HepG2 (cell line): ENCODE measurements around the gene YWHAQ. TPM values are rescaled to one million over a fixed set of nuclear protein-coding genes. Genes with fewer than 3 reads are reported as not detected.

Experiments
- ARHGAP35 ChIP-seq: sonication (generic); formaldehyde crosslinking; IDR thresholded peaks from 2 replicates; pipeline ENCODE4 v1.9.0; 2022; ENCODE audit warnings: mild to moderate bottlenecking, inconsistent platforms, moderate library complexity, missing genetic modification reagents, borderline replicate concordance
- ATM ChIP-seq: fragments of 450-650 bp; IDR thresholded peaks from 2 replicates; pipeline ENCODE4 v1.7.1; 2017; ENCODE audit warnings: mild to moderate bottlenecking, borderline replicate concordance
- CBFB ChIP-seq: sonication (generic); formaldehyde crosslinking; IDR thresholded peaks from 2 replicates; pipeline ENCODE4 v1.4.0; 2020; ENCODE audit warnings: missing genetic modification reagents
- CREB1 ChIP-seq, 2 experiments: fragments of 450-650 bp in 1 of 2; IDR thresholded peaks; 2 replicates each; pipeline ENCODE4 v1.6.1; 2016 to 2017; ENCODE audit warnings: control low read depth in 1 of 2, mild to moderate bottlenecking in 1 of 2, missing compliant biosample characterization in 1 of 2, missing genetic modification characterization in 1 of 2
- FIP1L1 ChIP-seq: fragments of 200-400 bp; formaldehyde crosslinking; IDR thresholded peaks from 2 replicates; pipeline ENCODE4 v1.6.1; 2018; ENCODE audit warnings: low read depth, mild to moderate bottlenecking, low read length, moderate library complexity, borderline replicate concordance; ENCODE audit not compliant: insufficient read depth
- IKZF5 ChIP-seq: IDR thresholded peaks from 2 replicates; pipeline ENCODE4 v1.6.1; 2018; ENCODE audit warnings: missing genetic modification reagents, mild to moderate bottlenecking, missing compliant biosample characterization
- JUND ChIP-seq: sonication (generic); formaldehyde crosslinking; IDR thresholded peaks from 2 replicates; pipeline ENCODE4 v1.8.0; 2022; ENCODE audit warnings: mild to moderate bottlenecking, missing genetic modification reagents
- NCOA2 ChIP-seq: sonication (generic); formaldehyde crosslinking; IDR thresholded peaks from 2 replicates; pipeline ENCODE4 v1.8.0; 2022; ENCODE audit warnings: inconsistent platforms
- REXO4 ChIP-seq: sonication (generic); formaldehyde crosslinking; IDR thresholded peaks from 2 replicates; pipeline ENCODE4 v1.8.0; 2022; ENCODE audit warnings: missing genetic modification reagents, mild to moderate bottlenecking, borderline replicate concordance
- RFX3 ChIP-seq: IDR thresholded peaks from 2 replicates; pipeline ENCODE4 v1.6.1; 2016; ENCODE audit warnings: missing biosample characterization, missing genetic modification reagents
- ZBED4 ChIP-seq: sonication (generic); formaldehyde crosslinking; IDR thresholded peaks from 2 replicates; pipeline ENCODE4 v1.4.0; 2020; ENCODE audit warnings: missing genetic modification reagents, borderline replicate concordance
- ZBTB26 ChIP-seq: IDR thresholded peaks from 2 replicates; pipeline ENCODE4 v1.6.1; 2016; ENCODE audit warnings: missing compliant biosample characterization, missing genetic modification reagents, borderline replicate concordance
- ZBTB46 ChIP-seq: sonication (generic); formaldehyde crosslinking; IDR thresholded peaks from 2 replicates; pipeline ENCODE4 v1.4.0; 2020; ENCODE audit warnings: mild to moderate bottlenecking, missing genetic modification reagents, borderline replicate concordance
- ZMAT3 ChIP-seq: sonication (generic); formaldehyde crosslinking; conservative IDR thresholded peaks from 2 replicates; pipeline ENCODE4 v1.7.0; 2021; ENCODE audit warnings: missing genetic modification reagents
- ZNF101 ChIP-seq: sonication (generic); formaldehyde crosslinking; IDR thresholded peaks from 2 replicates; pipeline ENCODE4 v1.4.0; 2020; ENCODE audit warnings: mild to moderate bottlenecking, low read depth, missing genetic modification reagents, borderline replicate concordance
- ZNF292 ChIP-seq: sonication (generic); formaldehyde crosslinking; IDR thresholded peaks from 2 replicates; pipeline ENCODE4 v1.8.1; 2022; ENCODE audit warnings: mild to moderate bottlenecking, low read depth, missing genetic modification reagents, borderline replicate concordance
- ZNF329 ChIP-seq: sonication (generic); formaldehyde crosslinking; IDR thresholded peaks from 2 replicates; pipeline ENCODE4 v1.9.0; 2021; ENCODE audit warnings: low read depth, mild to moderate bottlenecking, missing genetic modification reagents
- ZNF546 ChIP-seq: sonication (generic); formaldehyde crosslinking; conservative IDR thresholded peaks from 2 replicates; pipeline ENCODE4 v1.8.1; 2023; ENCODE audit warnings: mild to moderate bottlenecking, missing genetic modification reagents
- ZNF563 ChIP-seq: sonication (generic); formaldehyde crosslinking; IDR thresholded peaks from 2 replicates; pipeline ENCODE4 v1.8.0; 2022; ENCODE audit warnings: mild to moderate bottlenecking, moderate library complexity, missing genetic modification reagents
- ZNF589 ChIP-seq: sonication (generic); formaldehyde crosslinking; conservative IDR thresholded peaks from 2 replicates; pipeline ENCODE4 v1.8.0; 2022; ENCODE audit warnings: mild to moderate bottlenecking, moderate library complexity, missing genetic modification reagents
- polyA plus RNA-seq, 8 experiments: library from polyadenylated mRNA; depleted of rRNA in 3 of 8; stranded (reverse) in 7 of 8; unstranded in 1 of 8; fragments of >200 nt; fragmentation: Illumina TruSeq in 4 of 8; extraction: Trizol in 4 of 8; gene quantifications; 2 replicates each; pipeline versions ENCODE4 v1.2.1 to v1.2.3, GENCODE V29; 2011 to 2016; ENCODE audit warnings: low read depth in 4 of 8, missing spikeins in 1 of 8, mixed read lengths in 1 of 8; ENCODE audit not compliant: insufficient read depth in 1 of 8
- total RNA-seq, 5 experiments: library from RNA; depleted of rRNA; stranded (reverse); fragments of >200 nt; fragmentation: Illumina TruSeq; extraction: Trizol; gene quantifications; 2 replicates each; pipeline ENCODE4 v1.2.3, GENCODE V29; 2016; ENCODE audit warnings: low read depth in 1 of 5

Gene YWHAQ
- total and polyA plus RNA-seq, 2 of the 13 experiments (the other 11 are each of a cell fraction or from before 2014, with no cell fraction given) = 160 to 304 TPM

GRCh38 chr2:9630736-9631552, at the start of gene YWHAQ (continued):
- no peak for TF ChIP-seq ATM
- TF ChIP-seq ZNF292 (CRISPR knock-in tag) = no peak; the same call in 1 of the 2 replicates
- TF ChIP-seq ZBED4 (CRISPR knock-in tag) = 0 out of 2 replicates have a peak, but pooled peaks have one; percentile 25
- TF ChIP-seq REXO4 (CRISPR knock-in tag) = no peak
- TF ChIP-seq FIP1L1 = no peak
- peak; percentile 90 for TF ChIP-seq CBFB (CRISPR knock-in tag)
- TF ChIP-seq CREB1 (IDR thresholded peaks at IDR 0.05) = peak; percentile 95
- TF ChIP-seq CREB1 (CRISPR knock-in tag; IDR thresholded peaks at IDR 0.05) = peak; percentile 97
- 0 out of 2 replicates have a peak, but pooled peaks have one; percentile 21 for TF ChIP-seq ZNF101 (CRISPR knock-in tag)
- peak; percentile 86; the same call in 1 of the 2 replicates for TF ChIP-seq ZNF546 (CRISPR knock-in tag)
- peak; percentile 7; the same call in 1 of the 2 replicates for TF ChIP-seq NCOA2 (CRISPR knock-in tag)
- TF ChIP-seq ZNF589 = 0 out of 2 replicates have a peak, but pooled peaks have one; percentile 77
- TF ChIP-seq IKZF5 (CRISPR knock-in tag) = peak; percentile 90
- peak; percentile 96 for TF ChIP-seq RFX3 (CRISPR knock-in tag)
- no peak for TF ChIP-seq ZBTB46 (CRISPR knock-in tag)
- TF ChIP-seq ZNF563 (CRISPR knock-in tag) = peak; percentile 82; the same call in 1 of the 2 replicates
- 0 out of 2 replicates have a peak, but pooled peaks have one; percentile 64 for TF ChIP-seq ZMAT3 (CRISPR knock-in tag)
- no peak for TF ChIP-seq JUND (CRISPR knock-in tag)
- TF ChIP-seq ZBTB26 (CRISPR knock-in tag) = no peak; the same call in 1 of the 2 replicates
- peak; percentile 65; the same call in 1 of the 2 replicates for TF ChIP-seq ARHGAP35 (CRISPR knock-in tag)
- TF ChIP-seq ZNF329 (CRISPR knock-in tag) = 0 out of 2 replicates have a peak, but pooled peaks have one; percentile 57
